HG02884 (cell line): ENCODE measurements around the gene CALML6.
"Not testable (repeated sequence)": the region's sequence is repeated elsewhere in the genome, so short reads cannot be mapped to it uniquely, and the experiment has no call there.

Experiments used
- ATAC-seq: cut with Tn5 transposase; IDR thresholded peaks from one replicate; pipeline ENCODE4 v1.9.1; 2021; ENCODE audit warnings: mild to moderate bottlenecking, moderate library complexity; ENCODE audit not compliant: unreplicated experiment

Gene CALML6

DNA sequence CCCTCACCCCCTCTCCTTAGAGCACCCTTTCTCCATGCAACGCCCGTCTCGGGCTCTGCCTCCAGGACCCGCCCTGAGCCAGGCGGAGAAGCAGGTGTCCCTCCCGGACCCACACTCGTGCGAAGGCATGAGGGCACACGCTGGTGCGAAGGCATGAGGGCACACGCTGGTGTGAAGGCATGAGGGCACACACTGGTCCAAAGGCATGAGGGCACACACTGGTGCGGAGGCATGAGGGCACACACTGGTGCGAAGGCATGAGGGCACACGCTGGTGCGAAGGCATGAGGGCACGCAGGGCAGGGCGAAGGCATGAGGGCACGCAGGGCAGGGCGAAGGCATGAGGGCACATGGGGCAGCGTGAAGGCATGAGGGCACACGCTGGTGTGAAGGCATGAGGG lies 9.8 kb downstream of the CALML6 start:
- ATAC-seq: no peak

DNA sequence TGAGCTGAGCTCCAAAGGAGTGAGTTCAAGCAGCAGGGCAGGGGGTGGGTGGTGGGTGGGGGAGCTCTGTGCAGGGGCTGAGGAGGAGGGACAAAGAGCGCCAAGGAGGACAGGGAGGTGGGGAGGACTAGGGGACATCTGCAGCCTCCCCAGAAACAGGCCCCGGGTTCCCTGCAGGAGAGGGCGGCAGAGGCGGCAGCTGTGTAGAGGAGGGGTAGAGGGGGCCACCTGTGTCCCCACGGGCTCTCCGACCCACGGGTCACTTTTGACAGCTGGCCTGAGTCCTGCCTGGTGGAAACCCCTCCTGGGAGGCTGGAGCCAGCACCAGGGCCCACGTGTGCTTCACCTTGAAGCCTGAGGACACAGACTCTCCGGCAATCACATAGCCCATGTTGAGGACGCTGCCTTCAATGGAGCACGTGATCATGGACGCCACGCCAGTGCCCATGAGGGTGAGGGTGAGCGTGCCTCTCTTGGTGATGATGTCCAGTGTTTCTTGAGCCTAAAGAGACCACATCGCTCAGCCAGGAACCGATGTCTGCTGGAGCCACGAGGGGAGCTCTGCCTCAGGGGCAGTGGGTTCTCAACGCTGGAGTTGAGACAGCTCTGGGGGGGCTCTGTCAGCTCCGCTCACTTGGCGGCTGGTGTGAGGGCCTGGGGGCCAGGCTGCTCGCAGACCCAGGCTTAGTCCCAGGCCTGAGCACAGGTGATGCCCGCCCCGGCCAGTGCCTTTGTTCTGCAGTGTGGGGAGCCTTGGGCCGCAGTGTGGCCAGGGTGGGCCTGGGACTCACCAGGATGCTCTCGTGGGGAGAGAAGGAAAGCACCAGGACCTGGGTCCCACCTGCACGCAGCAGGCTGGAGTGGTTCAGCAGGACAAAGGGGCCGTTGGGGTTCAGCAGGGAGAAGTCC lies 10.6 kb downstream of the CALML6 start:
- ATAC-seq: no peak

DNA sequence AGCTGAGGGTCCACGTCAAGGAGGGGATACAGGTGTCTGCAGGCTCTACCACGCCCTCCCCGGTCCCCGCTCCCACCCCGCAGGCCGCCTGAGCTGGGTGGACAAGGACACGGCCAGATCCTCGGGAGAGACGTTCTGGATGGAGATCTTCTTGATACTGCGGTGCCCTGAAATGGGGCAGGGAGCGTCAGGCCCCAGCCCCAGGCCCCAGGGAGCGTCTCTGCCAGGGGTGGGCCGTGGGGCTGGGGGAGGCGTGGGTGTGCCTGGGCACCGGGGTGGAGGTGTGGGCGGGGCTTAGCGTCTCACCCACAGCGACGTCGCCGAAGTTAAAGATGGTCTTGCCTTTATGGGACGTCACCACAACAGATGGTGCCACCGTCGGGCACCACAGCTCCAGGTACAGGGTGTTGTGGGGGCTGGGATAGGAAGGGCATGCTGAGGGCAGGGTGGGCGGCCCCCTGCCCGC lies 11.3 kb downstream of the CALML6 start:
- ATAC-seq: no peak

DNA sequence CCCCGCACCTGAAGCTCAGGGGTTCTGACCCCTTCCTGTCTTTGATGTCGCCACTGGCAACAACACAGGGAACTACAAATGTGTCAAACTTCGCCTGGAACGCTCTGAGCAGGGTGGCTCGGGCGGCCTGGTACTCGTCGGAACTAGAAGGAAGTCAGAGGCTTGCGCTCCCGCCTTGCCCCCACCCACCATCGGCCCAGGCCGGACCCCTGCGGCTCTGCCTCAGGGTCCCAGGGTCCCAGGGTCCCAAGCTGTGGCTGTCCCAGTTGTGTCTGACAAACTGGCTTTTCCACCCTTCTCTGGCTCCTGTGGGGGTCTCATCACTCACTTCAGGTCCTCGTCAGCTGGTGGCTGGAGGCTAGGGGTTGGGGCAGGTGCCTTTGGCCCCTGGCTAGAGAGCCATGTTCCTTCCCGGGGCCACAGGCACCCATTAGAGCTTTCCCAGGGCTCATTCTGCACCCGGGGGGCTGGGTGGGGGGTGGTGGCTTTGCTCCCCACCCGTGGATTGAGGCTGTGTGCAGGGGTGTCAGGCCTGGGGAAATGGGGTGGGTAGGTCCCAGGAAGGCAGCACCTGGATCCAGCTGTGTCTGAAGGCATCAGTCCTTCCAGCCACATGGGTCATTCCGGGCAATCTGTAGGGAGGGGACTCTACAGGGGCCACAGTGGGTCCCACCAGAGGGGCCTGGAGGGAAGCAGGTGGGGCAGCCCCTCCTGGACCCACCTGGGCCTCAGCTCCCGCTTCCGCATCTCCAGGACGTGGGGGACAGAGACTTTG lies 12.0 kb downstream of the CALML6 start:
- ATAC-seq: no peak

DNA sequence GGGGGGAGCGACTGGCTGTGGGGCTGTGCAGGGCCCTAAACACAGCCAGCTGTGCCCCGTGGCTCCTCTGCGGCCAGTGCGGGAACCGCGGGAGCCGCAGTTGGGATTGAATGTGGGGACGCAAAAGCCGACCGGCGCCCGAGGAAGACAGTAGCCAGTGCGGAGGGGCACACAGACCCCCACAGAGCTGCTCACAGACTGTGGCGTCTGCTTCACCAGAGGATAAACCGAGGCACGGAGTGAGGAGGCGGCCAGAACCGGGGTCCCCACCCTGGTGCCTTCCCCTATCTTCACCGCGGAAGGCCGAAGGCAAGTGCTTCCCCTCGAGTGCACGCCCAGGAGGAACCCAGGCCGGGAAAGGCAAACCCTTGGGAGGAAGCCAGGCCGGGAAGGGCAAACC lies 12.7 kb downstream of the CALML6 start:
- ATAC-seq: no peak

DNA sequence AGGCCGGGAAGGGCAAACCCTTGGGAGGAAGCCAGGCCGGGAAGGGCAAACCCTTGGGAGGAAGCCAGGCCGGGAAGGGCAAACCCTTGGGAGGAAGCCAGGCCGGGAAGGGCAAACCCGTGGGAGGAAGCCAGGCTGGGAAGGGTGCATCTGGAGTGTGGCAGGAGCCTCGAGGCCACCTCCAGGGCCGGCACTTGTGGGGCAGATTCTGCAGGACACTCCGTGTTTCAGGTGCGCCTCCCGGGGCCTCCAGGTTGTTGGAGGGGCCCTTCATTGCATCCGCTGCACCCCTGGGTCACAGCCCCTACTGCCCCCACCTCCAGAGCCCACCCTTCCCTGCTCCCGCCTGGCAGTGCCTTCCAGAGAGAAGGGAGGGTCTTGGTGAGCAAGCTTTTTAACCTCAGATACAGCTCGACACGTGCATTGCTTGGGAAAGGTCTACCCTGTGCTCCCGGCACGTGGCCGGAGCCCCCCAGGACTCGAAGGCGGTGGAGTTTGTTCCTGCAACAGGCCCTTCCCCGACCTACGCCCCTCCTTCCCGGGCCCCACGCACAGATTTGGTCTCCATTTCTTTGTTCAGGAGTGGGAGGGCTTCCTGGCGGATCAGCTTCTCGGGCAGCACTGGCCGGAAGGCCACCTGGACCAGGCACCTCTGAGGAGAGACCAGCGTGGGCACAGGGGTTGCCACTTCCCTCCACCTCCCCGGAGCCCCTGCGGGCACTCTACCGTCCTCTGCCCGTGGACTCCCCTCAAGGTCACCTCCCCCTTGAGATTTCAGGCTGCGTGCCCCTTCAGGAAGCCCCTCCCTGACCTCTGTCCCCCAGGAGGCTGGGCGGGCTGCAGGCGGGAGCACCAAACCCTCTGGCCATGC lies 13.4 kb downstream of the CALML6 start:
- ATAC-seq: no peak

DNA sequence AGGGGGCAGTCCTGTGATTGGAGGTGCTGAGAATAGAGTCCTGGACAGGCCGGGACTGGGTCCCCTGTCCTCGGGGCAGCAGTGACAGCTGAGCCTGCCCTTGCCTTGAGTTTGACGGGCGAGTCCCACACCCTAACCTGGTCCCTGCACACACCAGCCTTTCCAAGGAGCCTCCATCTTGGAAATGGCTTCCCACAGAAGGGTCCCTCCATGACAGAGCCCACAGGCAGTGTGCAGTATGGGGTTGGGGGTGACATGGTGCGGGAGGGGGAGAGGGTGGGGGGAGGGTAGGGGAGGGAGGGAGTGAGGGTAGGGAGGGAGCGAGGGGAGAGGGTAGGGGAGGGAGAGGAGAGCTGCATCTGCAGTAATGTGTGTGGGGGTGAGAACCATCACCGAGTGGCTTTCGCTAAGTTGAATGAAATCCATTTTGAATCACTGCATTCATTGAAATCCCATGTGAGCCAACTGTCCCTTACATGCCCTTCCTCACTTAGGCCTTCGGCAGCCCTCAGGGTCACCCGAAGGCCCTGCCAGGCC lies 14.1 kb downstream of the CALML6 start:
- ATAC-seq: no peak

DNA sequence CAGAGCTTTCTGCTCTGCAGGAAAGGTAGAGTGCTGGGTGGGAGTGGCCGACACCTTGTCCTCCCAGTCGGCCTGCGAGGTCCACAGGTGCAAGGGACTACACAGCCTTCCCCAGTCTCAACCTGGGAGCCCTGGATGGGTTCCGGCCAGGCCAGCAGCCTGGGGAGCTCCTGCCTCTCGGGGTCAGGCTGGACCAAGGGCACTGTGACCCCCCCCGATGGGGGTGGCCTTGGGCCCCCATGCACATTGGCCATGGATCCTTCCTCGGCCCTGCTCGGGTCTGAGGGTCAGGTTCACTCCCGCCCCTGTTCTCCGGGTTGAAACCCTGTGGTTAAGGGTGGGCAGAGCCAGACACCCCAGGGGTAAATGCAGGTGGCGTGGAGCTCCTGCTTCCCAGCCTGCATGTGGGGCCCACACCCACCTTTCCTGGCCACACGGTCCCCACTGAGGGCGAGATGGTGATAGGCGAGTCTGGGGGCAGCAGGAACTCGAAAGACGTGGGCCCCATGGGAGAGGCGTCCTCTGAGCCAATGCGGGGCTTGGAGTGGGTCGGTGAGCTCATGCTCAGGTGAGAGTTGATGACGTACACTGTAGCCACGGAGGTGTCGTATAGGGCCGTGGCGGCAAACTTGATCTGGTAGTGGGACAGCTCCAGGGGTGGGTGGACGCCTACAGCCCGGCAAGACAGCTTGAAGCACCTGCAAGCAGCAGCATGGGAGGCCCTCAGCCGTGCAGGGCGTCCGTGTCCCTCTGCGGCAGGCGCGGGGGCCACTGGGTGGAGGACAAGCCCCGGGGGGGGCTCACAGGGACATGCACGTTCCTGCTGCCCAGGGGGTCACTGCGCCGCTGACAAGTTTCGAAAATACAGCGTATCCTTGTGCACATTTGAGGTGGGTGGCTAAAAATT lies 14.8 kb downstream of the CALML6 start:
- no peak for ATAC-seq

DNA sequence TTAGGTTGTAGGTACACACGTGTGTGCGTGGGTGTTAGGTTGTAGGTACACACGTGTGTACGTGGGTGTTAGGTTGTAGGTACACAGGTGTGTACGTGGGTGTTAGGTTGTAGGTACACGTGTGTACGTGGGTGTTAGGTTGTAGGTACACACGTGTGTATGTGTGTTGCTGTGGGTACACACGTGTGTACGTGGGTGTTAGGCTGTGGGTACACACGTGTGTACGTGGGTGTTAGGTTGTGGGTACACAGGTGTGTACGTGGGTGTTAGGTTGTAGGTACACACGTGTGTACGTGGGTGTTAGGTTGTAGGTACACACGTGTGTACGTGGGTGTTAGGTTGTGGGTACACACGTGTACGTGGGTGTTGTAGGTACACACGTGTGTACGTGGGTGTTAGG lies 19.8 kb downstream of the CALML6 start:
- ATAC-seq: not testable (repeated sequence)

DNA sequence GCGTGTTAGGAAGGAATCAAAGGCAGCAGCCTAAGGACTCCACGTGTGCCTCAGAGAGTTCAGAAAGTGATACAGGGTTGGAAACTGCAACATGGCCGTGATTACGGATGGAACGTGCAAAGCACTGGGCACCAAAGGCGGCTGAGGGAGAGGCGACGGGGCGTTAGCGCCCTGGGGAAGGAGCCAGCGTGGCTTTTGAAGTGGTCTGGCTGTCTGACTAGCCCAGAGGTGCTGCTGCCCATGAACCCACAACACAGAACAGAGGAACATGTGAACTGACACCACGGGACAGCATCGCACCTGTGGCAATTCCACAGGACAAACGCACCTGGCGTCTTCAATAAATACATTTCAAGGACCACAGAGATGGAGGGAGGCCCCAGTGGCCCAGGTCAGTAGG lies 22.0 kb downstream of the CALML6 start:
- ATAC-seq: no peak

DNA sequence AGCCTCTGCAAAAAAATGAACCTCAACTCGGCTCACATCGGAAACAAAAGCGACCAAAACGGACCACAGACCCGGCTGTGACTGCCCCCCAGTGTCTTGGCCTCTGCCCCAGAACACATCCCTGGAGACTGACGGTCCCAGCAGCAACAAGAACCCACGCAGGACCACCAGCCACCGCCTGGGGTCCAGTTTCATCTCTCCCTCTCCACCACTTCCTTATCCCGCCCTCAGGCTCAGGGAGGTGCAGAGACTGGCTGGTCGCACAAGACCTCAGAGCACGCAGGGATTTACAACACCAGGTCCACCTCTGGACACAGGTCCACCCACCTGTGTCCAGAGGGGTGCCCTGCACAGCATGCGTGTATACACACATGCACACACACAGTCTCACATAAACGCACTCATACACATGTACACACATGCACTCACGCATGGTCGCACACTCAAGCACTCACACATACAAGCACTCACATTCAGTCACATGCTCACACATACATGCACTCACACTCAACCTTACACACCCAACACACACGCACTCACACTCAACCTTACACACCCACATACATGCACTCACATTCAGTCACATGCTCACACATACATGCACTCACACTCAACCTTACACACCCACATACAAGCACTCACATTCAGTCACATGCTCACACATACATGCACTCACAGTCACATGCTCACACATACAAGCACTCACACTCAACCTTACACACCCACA lies 22.7 kb downstream of the CALML6 start:
- no peak for ATAC-seq

DNA sequence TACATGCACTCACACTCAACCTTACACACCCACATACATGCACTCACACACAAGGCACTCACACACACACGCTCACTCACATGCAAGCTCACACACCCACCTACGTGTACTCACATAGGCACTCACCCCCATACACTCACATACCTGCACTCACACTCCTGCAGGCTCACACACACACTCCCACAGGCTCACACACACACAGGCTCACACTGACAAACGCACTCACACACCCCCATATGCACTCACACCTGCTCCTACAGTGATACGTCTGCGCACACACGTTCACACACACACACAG lies 23.2 kb downstream of the CALML6 start:
- ATAC-seq: no peak

DNA sequence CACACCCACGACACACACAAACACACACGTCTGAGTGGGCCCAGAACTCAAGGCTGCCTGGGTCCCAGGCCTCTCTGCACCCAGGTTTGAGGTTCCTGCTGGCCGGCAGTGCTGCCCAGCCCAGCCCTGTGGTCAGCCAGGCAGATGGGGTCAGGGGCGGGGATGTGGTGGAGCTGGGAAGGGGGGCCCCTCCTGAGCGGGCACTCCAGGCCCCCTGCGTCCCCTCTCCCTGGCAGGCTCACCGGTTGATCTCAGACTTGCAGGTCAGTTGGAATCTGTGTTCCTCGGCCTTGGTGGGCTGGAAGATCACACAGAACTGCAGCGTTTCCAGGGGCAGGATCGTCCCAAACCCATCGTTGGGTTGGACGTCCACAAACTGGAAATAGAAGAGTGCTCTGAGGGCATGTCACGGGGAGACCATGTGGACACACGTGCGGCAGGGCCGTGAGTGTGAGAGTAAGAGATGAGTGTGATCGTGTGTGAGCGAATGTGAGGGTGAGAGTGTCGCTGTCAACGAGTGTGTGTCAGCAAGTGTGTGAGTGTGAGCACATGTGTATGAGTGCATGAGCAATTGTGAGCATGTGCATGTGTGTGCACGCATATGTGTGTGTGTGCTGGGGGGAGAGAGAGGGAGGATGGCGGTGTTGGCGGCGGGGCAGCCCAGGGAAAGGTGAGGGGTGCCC lies 23.7 kb downstream of the CALML6 start:
- no peak for ATAC-seq

DNA sequence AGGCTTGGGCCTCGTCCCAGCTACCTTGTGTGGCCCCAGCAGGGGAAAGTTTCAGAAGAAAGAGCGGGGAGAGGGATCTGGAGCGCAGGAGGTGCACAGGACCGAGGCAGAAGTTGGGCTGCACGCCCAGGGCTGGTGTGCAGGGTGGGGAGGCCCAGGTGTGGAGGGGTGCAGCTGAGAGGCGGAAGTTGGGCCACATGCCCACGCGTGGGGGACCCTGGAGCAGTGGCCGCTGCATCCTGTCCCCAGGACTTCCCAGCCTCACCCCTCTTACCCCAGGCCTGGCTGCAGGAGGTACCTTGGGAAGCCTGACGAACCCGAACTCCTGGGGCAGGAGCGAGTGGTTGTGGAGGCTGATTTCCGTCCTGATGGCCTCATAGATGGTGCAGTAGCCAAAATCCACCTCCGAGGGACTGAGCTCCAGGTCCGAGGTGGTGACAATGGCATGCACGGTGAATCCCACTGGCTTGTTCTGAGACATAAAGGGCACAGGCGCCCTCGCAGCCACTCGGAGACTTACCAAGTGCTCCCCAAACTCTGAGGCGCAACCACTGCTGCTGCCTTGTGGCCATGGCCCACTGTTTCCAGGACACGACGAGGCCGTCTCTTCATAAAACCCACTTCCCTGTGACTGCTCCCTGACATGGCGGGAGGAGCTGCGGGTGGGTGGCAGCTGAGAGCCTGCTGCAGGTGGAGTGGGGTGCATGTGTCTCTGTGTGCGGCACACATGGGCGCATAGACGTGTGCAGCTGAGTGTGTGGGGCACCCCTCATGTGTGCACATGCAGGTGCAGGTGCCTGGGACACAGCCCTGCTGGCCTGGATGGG lies 24.4 kb downstream of the CALML6 start:
- no peak for ATAC-seq

DNA sequence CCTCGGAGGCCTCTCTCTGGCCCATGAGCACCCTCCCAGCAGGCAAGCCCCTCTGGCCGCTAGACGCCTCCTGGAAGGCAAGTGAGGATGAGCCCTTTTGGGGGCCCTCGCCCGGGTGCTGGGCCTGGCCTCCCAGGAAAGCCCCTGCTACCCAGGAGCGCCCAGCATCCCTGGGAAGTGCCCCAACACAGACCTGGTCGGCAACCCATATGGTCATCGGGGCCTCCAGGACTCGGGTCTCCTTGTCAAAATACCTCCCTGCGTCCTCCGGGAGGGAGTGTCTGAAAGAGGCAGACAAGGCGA lies 25.0 kb downstream of the CALML6 start:
- ATAC-seq: no peak

DNA sequence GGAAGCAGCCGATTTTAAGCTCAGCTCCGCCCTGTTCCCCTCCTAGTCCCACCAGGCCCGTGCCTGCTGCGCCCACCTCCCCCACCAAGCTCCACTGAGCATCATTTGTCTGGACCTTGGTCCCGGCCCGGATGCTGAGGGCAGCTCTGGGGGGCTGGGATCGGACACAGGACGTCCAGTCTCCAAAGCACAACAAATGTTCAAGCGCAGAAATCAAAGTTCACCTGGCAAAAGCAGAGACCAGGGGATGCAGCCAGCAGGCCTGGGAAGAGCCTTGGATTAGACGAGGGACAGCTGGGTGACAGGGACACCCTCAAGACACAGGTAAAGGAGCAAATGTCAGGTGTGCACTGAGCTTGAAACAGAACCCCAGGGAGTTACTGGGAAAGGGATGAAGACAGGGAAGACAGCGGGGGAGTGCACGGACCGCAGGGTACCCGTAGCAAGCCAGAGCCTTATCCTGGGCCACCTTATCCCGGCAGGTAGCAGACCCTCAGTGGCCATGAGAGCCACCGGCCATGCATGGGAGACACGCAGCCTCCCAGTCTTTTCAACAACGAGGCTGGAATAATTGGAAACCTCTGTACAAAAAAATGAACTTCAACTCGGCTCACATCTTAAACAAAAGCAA lies 26.3 kb downstream of the CALML6 start:
- ATAC-seq: no peak

DNA sequence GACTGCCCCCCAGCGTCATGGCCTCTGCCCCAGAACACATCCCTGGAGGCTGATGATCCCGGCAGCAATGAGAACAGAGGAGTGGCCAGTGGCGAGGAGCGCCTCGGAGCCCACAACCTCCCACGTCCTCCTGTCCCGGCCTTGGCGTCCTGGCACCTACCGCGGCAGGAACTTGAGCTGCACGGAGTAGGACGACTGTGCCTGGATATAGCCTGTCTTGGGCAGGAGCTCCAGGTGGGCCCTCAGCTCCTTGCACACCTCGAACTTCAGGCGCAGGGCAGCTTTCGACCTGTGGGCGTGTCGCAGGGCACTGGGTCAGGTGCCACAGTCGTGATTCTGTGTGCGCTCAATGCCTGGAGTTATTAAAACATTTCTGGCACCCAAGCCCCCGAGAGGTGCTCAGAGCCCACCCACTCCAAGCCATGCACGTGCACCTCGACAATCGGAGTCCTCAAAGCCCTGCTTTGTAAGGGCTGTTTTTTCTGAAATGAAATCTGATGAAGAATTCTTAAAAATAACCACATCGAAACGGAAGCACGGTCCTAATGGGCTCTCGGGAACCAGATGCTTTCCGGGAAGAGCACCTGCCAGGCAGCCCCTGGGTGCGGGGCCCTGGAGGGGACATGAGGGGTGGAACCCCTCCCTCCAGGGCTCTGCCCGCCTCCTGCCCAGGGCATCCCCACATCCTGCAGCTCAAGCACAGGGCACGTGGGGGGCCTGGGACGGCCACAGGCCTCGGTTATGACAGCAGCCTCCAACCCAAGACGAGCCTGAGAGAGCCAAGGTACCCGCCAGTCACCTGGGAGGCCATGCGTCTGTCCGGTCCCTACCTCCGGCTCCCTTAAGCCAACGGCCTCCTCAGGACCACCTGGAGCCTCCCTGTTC lies 27.1 kb downstream of the CALML6 start:
- no peak for ATAC-seq
